ENCODE data around the gene DERL3. TPM values are rescaled to one million over a fixed set of nuclear protein-coding genes. Genes with fewer than 3 reads are reported as not detected.

The DERL3 gene
- total and polyA plus RNA-seq, 2 of the 13 experiments (the other 11 are each of a cell fraction or from before 2014, with no cell fraction given) = not detected

DNA sequence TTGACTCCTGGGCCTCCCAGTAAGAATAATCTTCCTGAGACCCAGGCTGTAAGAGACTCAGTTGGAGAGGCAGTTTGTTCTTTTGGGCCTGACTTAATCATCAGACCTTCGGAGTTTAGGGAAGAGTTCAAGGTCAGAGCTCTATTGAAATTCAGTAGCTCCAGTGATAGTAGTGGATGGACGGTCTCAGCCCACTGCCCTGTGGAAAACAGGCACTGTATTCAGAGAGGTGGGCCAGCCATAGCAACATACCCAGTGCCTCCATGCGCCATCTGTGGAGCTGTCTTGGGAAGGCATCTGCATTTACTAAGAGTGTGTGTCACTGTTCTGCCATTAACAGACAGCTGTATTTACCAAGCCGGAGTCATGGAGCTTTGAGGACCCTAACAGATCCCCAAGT lies 49.2 kb downstream of the DERL3 start (continued):
- TF ChIP-seq, protein P1, sequence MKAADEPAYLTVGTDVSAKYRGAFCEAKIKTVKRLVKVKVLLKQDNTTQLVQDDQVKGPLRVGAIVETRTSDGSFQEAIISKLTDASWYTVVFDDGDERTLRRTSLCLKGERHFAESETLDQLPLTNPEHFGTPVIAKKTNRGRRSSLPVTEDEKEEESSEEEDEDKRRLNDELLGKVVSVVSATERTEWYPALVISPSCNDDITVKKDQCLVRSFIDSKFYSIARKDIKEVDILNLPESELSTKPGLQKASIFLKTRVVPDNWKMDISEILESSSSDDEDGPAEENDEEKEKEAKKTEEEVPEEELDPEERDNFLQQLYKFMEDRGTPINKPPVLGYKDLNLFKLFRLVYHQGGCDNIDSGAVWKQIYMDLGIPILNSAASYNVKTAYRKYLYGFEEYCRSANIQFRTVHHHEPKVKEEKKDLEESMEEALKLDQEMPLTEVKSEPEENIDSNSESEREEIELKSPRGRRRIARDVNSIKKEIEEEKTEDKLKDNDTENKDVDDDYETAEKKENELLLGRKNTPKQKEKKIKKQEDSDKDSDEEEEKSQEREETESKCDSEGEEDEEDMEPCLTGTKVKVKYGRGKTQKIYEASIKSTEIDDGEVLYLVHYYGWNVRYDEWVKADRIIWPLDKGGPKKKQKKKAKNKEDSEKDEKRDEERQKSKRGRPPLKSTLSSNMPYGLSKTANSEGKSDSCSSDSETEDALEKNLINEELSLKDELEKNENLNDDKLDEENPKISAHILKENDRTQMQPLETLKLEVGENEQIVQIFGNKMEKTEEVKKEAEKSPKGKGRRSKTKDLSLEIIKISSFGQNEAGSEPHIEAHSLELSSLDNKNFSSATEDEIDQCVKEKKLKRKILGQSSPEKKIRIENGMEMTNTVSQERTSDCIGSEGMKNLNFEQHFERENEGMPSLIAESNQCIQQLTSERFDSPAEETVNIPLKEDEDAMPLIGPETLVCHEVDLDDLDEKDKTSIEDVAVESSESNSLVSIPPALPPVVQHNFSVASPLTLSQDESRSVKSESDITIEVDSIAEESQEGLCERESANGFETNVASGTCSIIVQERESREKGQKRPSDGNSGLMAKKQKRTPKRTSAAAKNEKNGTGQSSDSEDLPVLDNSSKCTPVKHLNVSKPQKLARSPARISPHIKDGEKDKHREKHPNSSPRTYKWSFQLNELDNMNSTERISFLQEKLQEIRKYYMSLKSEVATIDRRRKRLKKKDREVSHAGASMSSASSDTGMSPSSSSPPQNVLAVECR (CRISPR knock-in tag; IDR thresholded peaks at IDR 0.05; ENCODE audit: borderline replicate concordance) = peak; percentile 36; the same call in 1 of the 2 replicates
- TF ChIP-seq ISX (CRISPR knock-in tag; conservative IDR thresholded peaks at IDR 0.05) (no peak), MEIS1 (CRISPR knock-in tag; IDR thresholded peaks at IDR 0.05; ENCODE audit: borderline replicate concordance) (no peak), PHF21A (CRISPR knock-in tag; IDR thresholded peaks at IDR 0.05) (0 out of 2 replicates have a peak, but pooled peaks have one; percentile 26), NFYC (CRISPR knock-in tag; IDR thresholded peaks at IDR 0.05) (no peak), ZFP62 (CRISPR knock-in tag; IDR thresholded peaks at IDR 0.05) (no peak), KDM5B (CRISPR knock-in tag; IDR thresholded peaks at IDR 0.05; ENCODE audit: borderline replicate concordance) (no peak), ZMAT3 (CRISPR knock-in tag; conservative IDR thresholded peaks at IDR 0.05) (no peak), RCOR2 (CRISPR knock-in tag; IDR thresholded peaks at IDR 0.05) (no peak), ZNF138 (CRISPR knock-in tag; IDR thresholded peaks at IDR 0.05; ENCODE audit: low read depth) (no peak), CCAR2 (optimal IDR thresholded peaks at IDR 0.05; ENCODE audit: low read depth, low read length) (no peak), MXD4 (CRISPR knock-in tag; IDR thresholded peaks at IDR 0.05) (no peak), NCOR1 (IDR thresholded peaks at IDR 0.05; ENCODE audit: borderline replicate concordance, low read length) (no peak), TARDBP (CRISPR knock-in tag; IDR thresholded peaks at IDR 0.05) (no peak), ZFX (CRISPR knock-in tag; IDR thresholded peaks at IDR 0.05; ENCODE audit: low read depth) (peak; percentile 49; the same call in 1 of the 2 replicates), ZNF772 (CRISPR knock-in tag; IDR thresholded peaks at IDR 0.05) (0 out of 2 replicates have a peak, but pooled peaks have one; percentile 46), ZNF441 (CRISPR knock-in tag; IDR thresholded peaks at IDR 0.05; ENCODE audit: borderline replicate concordance) (no peak), XRCC5 (optimal IDR thresholded peaks at IDR 0.05; ENCODE audit: low read length) (peak; percentile 77), HMG20A (CRISPR knock-in tag; IDR thresholded peaks at IDR 0.05; ENCODE audit: borderline replicate concordance) (no peak), ZBTB42 (CRISPR knock-in tag; IDR thresholded peaks at IDR 0.05) (no peak), ZNF598 (CRISPR knock-in tag; IDR thresholded peaks at IDR 0.05; ENCODE audit: borderline replicate concordance) (no peak), AHR (CRISPR knock-in tag; IDR thresholded peaks at IDR 0.05) (no peak), ZNF10 (CRISPR knock-in tag; IDR thresholded peaks at IDR 0.05; ENCODE audit: borderline replicate concordance, low read depth) (no peak)
- TF ChIP-seq, protein P2, sequence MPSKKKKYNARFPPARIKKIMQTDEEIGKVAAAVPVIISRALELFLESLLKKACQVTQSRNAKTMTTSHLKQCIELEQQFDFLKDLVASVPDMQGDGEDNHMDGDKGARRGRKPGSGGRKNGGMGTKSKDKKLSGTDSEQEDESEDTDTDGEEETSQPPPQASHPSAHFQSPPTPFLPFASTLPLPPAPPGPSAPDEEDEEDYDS (CRISPR knock-in tag; IDR thresholded peaks at IDR 0.05) = no peak
- TF ChIP-seq, protein P3, sequence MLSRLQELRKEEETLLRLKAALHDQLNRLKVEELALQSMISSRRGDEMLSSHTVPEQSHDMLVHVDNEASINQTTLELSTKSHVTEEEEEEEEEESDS (CRISPR knock-in tag; IDR thresholded peaks at IDR 0.05; ENCODE audit: borderline replicate concordance) = no peak
- TF ChIP-seq, protein P4, sequence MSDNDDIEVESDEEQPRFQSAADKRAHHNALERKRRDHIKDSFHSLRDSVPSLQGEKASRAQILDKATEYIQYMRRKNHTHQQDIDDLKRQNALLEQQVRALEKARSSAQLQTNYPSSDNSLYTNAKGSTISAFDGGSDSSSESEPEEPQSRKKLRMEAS (IDR thresholded peaks at IDR 0.05) = 0 out of 2 replicates have a peak, but pooled peaks have one; percentile 30
- TF ChIP-seq, protein P5, sequence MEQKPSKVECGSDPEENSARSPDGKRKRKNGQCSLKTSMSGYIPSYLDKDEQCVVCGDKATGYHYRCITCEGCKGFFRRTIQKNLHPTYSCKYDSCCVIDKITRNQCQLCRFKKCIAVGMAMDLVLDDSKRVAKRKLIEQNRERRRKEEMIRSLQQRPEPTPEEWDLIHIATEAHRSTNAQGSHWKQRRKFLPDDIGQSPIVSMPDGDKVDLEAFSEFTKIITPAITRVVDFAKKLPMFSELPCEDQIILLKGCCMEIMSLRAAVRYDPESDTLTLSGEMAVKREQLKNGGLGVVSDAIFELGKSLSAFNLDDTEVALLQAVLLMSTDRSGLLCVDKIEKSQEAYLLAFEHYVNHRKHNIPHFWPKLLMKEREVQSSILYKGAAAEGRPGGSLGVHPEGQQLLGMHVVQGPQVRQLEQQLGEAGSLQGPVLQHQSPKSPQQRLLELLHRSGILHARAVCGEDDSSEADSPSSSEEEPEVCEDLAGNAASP (CRISPR knock-in tag; IDR thresholded peaks at IDR 0.05; ENCODE audit: borderline replicate concordance) = peak; percentile 56; the same call in 1 of the 2 replicates
